H1 (cell line): ENCODE results near the gene RETNLB. TPM values are rescaled to one million over a fixed set of nuclear protein-coding genes. Genes with fewer than 3 reads are reported as not detected.

Source experiments
- ASH2L ChIP-seq: fragments of 200-600, 300-600 bp; sonication (generic); IDR thresholded peaks from one replicate; pipeline ENCODE4 v1.7.1; 2017; ENCODE audit warnings: low read length
- CREB1 ChIP-seq: IDR thresholded peaks from 2 replicates; pipeline ENCODE4 v1.6.1; 2012; ENCODE audit warnings: inconsistent platforms
- FOSL1 ChIP-seq: IDR thresholded peaks from 2 replicates; pipeline ENCODE4 v1.6.1; 2011; ENCODE audit warnings: mild to moderate bottlenecking, low read depth, low read length, moderate library complexity; ENCODE audit not compliant: insufficient read depth
- JUND ChIP-seq: IDR thresholded peaks from 2 replicates; pipeline ENCODE4 v1.6.1; 2011; ENCODE audit warnings: mild to moderate bottlenecking, improper control_type of control experiment, low read length
- POLR2A ChIP-seq, 2 experiments: IDR thresholded peaks; 1 replicate in 1 of 2; 2 replicates in 1 of 2; pipeline ENCODE4 v1.6.1; 2011; ENCODE audit warnings: low read depth in 2 of 2, low read length in 2 of 2, mild to moderate bottlenecking in 2 of 2; ENCODE audit errors: control extremely low read depth in 1 of 2
- SIX5 ChIP-seq: IDR thresholded peaks from 2 replicates; pipeline ENCODE4 v1.6.1; 2011; ENCODE audit warnings: mild to moderate bottlenecking, low read depth, low read length
- SP1 ChIP-seq: IDR thresholded peaks from 2 replicates; pipeline ENCODE4 v1.6.1; 2011; ENCODE audit warnings: low read depth, low read length
- TCF12 ChIP-seq: IDR thresholded peaks from 2 replicates; pipeline ENCODE4 v1.6.1; 2011; ENCODE audit warnings: low read depth, mild to moderate bottlenecking, low read length
- TEAD4 ChIP-seq: IDR thresholded peaks from 2 replicates; pipeline ENCODE4 v1.6.1; 2012; ENCODE audit warnings: low read depth, low read length, inconsistent platforms, mixed read lengths
- polyA plus RNA-seq, 7 experiments: library from polyadenylated mRNA; depleted of rRNA in 3 of 7; stranded (reverse) in 5 of 7; unstranded in 2 of 7; fragments of >200 nt in 5 of 7; fragments of 200-250 nt in 2 of 7; gene quantifications; 1 replicate in 5 of 7; 2 replicates in 1 of 7; 4 replicates in 1 of 7; pipeline versions ENCODE4 v1.2.1 to v1.2.3, GENCODE V29; 2011 to 2013; ENCODE audit warnings: missing spikeins in 2 of 7, mixed read lengths in 2 of 7
- total RNA-seq: library from RNA; stranded (reverse); fragmentation: NEBNext Ultra II Directional; extraction: Animal tissue kit (Norgen Biotek cat#: 25700); gene quantifications from 2 replicates; pipeline ENCODE4 v1.2.1, GENCODE V29; 2021
- TF ChIP-seq, protein P1 (sequence below): fragments of 300-600 bp; sonication (generic); IDR thresholded peaks from 2 replicates; pipeline ENCODE4 v1.7.1; 2012; ENCODE audit warnings: low read length, moderate library complexity, mild to moderate bottlenecking, inconsistent platforms; ENCODE audit not compliant: insufficient replicate concordance

Gene RETNLB
- total and polyA plus RNA-seq, 2 of the 8 experiments (the other 6 are each of a cell fraction or from before 2014, with no cell fraction given) = not detected

DNA sequence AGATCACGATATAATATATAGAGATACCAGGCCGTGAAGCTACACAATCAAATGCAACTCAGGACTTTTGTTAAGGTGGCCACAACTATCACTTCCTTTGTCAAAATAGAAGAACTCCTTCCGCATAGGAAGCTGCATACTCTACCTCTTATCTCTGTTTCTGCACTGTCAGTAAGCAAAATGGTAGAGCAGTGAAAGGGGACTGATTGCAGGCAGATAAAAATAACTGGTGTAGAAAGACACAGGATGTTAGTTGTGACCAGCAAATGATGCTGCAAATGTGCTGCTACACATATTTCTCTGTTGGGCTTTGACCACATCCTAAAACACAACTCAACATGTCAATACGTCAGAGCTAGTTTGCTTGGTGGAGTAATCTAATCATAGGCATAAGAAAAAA is 49.1 kb upstream of the RETNLB start (continued):
- TF ChIP-seq, protein P1, sequence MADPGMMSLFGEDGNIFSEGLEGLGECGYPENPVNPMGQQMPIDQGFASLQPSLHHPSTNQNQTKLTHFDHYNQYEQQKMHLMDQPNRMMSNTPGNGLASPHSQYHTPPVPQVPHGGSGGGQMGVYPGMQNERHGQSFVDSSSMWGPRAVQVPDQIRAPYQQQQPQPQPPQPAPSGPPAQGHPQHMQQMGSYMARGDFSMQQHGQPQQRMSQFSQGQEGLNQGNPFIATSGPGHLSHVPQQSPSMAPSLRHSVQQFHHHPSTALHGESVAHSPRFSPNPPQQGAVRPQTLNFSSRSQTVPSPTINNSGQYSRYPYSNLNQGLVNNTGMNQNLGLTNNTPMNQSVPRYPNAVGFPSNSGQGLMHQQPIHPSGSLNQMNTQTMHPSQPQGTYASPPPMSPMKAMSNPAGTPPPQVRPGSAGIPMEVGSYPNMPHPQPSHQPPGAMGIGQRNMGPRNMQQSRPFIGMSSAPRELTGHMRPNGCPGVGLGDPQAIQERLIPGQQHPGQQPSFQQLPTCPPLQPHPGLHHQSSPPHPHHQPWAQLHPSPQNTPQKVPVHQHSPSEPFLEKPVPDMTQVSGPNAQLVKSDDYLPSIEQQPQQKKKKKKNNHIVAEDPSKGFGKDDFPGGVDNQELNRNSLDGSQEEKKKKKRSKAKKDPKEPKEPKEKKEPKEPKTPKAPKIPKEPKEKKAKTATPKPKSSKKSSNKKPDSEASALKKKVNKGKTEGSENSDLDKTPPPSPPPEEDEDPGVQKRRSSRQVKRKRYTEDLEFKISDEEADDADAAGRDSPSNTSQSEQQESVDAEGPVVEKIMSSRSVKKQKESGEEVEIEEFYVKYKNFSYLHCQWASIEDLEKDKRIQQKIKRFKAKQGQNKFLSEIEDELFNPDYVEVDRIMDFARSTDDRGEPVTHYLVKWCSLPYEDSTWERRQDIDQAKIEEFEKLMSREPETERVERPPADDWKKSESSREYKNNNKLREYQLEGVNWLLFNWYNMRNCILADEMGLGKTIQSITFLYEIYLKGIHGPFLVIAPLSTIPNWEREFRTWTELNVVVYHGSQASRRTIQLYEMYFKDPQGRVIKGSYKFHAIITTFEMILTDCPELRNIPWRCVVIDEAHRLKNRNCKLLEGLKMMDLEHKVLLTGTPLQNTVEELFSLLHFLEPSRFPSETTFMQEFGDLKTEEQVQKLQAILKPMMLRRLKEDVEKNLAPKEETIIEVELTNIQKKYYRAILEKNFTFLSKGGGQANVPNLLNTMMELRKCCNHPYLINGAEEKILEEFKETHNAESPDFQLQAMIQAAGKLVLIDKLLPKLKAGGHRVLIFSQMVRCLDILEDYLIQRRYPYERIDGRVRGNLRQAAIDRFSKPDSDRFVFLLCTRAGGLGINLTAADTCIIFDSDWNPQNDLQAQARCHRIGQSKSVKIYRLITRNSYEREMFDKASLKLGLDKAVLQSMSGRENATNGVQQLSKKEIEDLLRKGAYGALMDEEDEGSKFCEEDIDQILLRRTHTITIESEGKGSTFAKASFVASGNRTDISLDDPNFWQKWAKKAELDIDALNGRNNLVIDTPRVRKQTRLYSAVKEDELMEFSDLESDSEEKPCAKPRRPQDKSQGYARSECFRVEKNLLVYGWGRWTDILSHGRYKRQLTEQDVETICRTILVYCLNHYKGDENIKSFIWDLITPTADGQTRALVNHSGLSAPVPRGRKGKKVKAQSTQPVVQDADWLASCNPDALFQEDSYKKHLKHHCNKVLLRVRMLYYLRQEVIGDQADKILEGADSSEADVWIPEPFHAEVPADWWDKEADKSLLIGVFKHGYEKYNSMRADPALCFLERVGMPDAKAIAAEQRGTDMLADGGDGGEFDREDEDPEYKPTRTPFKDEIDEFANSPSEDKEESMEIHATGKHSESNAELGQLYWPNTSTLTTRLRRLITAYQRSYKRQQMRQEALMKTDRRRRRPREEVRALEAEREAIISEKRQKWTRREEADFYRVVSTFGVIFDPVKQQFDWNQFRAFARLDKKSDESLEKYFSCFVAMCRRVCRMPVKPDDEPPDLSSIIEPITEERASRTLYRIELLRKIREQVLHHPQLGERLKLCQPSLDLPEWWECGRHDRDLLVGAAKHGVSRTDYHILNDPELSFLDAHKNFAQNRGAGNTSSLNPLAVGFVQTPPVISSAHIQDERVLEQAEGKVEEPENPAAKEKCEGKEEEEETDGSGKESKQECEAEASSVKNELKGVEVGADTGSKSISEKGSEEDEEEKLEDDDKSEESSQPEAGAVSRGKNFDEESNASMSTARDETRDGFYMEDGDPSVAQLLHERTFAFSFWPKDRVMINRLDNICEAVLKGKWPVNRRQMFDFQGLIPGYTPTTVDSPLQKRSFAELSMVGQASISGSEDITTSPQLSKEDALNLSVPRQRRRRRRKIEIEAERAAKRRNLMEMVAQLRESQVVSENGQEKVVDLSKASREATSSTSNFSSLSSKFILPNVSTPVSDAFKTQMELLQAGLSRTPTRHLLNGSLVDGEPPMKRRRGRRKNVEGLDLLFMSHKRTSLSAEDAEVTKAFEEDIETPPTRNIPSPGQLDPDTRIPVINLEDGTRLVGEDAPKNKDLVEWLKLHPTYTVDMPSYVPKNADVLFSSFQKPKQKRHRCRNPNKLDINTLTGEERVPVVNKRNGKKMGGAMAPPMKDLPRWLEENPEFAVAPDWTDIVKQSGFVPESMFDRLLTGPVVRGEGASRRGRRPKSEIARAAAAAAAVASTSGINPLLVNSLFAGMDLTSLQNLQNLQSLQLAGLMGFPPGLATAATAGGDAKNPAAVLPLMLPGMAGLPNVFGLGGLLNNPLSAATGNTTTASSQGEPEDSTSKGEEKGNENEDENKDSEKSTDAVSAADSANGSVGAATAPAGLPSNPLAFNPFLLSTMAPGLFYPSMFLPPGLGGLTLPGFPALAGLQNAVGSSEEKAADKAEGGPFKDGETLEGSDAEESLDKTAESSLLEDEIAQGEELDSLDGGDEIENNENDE = no peak
- no peak for TF ChIP-seq SIX5
- no peak for TF ChIP-seq SP1
- TF ChIP-seq FOSL1 = no peak
- TF ChIP-seq POLR2A (IDR thresholded peaks at IDR 0.05; ENCODE audit: control extremely low read depth in 1 of 2, low read depth in 2 of 2, low read length in 2 of 2) = no peak
- no peak for TF ChIP-seq JUND
- no peak for TF ChIP-seq CREB1
- no peak for TF ChIP-seq TCF12
- no peak for TF ChIP-seq TEAD4
- no peak for TF ChIP-seq ASH2L
